ENCODE measurements around the gene F2RL2. TPM values are rescaled to one million over a fixed set of nuclear protein-coding genes. Genes with fewer than 3 reads are reported as not detected.

The F2RL2 gene
- total RNA-seq, 1 experiment from 2014 or later: 0.28 TPM

DNA sequence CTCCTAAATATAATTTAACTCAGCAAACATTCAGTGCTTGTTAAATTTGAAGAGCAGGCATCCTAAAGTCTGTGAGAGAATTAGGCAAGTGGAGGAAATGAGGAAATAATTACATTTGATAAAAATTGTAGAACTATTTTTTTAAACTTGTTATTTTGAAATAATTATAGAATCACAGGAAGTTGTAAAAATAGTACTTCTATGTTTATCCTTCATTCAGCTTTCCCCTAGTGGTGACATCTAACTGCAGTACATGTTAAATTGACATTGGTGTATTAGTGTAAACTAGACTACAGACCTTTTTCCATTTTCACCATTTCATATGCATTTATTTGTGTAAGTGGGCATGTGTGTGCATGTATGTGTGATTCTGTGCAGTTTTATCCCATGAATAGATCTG lies 51.6 kb downstream of the F2RL2 start:
- H3K27ac Mint-ChIP-seq (ENCODE audit: low read depth, unreplicated experiment): no peak overlapping the region
- no peak for TF ChIP-seq CTCF (IDR thresholded peaks at IDR 0.05; ENCODE audit: unreplicated experiment)
- intact Hi-C loops (cut with micrococcal nuclease): no loop called here
- ChIA-PET CTCF (interaction anchor here (0.6 to 2.6 kb wide), 6 partner anchors 11 to 531 kb away, joined by 3 to 16 read pairs (median 4); no protein-coding TSS in a partner anchor), POLR2A (interaction anchor here (0.6 kb wide), 1 partner anchor 1016 kb away, joined by 3 read pairs; no protein-coding TSS in a partner anchor)
- DNase-seq (ENCODE audit: unreplicated experiment): no peak
- H3K36me3 Mint-ChIP-seq (ENCODE audit: insufficient read depth, unreplicated experiment): no peaks in the 10 kb centered on the region
- H3K9me3 Mint-ChIP-seq (ENCODE audit: unreplicated experiment): no peaks in the 10 kb centered on the region
- no peaks in the 10 kb centered on the region for H3K4me1 Mint-ChIP-seq (ENCODE audit: insufficient read depth, unreplicated experiment)
- peaks cover 25% of the 10 kb centered on the region for H3K27me3 Mint-ChIP-seq (ENCODE audit: insufficient read depth, unreplicated experiment)
- no peak overlapping the region for H3K4me3 Mint-ChIP-seq (ENCODE audit: unreplicated experiment)
- BruUV-seq (replicated peaks): no TSS peak

GRCh38 chr5:76570153-76570552 lies 53.0 kb downstream of the F2RL2 start:
- ChIA-PET POLR2A (interaction anchor here (1.0 kb wide), 1 partner anchor 12 kb away, joined by 3 read pairs; no protein-coding TSS in a partner anchor), CTCF (interaction anchor here (1.0 to 2.6 kb wide), 2 partner anchors 13 to 205 kb away, joined by 4 to 16 read pairs; no protein-coding TSS in a partner anchor)
- Mint-ChIP-seq H3K27me3 (ENCODE audit: insufficient read depth, unreplicated experiment) (peaks cover 39% of the 10 kb centered on the region), H3K4me1 (ENCODE audit: insufficient read depth, unreplicated experiment) (no peaks in the 10 kb centered on the region), H3K27ac (ENCODE audit: low read depth, unreplicated experiment) (no peak overlapping the region), H3K36me3 (ENCODE audit: insufficient read depth, unreplicated experiment) (no peaks in the 10 kb centered on the region), H3K4me3 (ENCODE audit: unreplicated experiment) (no peak overlapping the region), H3K9me3 (ENCODE audit: unreplicated experiment) (no peaks in the 10 kb centered on the region)
- DNase-seq (ENCODE audit: unreplicated experiment): no peak
- no TSS peak for BruUV-seq (replicated peaks)
- TF ChIP-seq CTCF (IDR thresholded peaks at IDR 0.05; ENCODE audit: unreplicated experiment): no peak
- intact Hi-C loops (cut with micrococcal nuclease): no loop called here

Other genes starting within 250 kb of the F2RL2 start
- 0.93 and 1.5 TPM in 2 replicates for gene IQGAP2, start 220.1 kb downstream of the F2RL2 start, total RNA-seq (2022)
- 17.3 and 17.6 TPM in 2 replicates for gene F2R, start 92.7 kb upstream of the F2RL2 start, total RNA-seq (2022)
- gene F2RL1, start 195.6 kb upstream of the F2RL2 start, total RNA-seq (2022): 30.7 and 34.9 TPM in 2 replicates
- gene S100Z, start 226.6 kb upstream of the F2RL2 start, total RNA-seq (2022): not detected in 2 replicates